Measurements from ENCODE around the gene SMCO2. TPM values are rescaled to one million over a fixed set of nuclear protein-coding genes. Genes with fewer than 3 reads are reported as not detected.

SMCO2 gene
- total RNA-seq, 4 donors from 2014 or later = not detected

- no peak for TF ChIP-seq CTCF (IDR thresholded peaks at IDR 0.05)
- DNase-seq (ENCODE audit: low spot score) = no peak
- no peak for ATAC-seq (ENCODE audit: low FRiP score)
Measured at GRCh38 chr12:27551172-27551840, 104.8 kb downstream of the SMCO2 start.

Other genes starting within 250 kb of the SMCO2 start
- gene STK38L, start 202.4 kb upstream of the SMCO2 start, total RNA-seq = 10 to 100 TPM; 28.1 to 66.4 (median 46.5) TPM
- 1 to 10 TPM; 1.2 to 5.6 (median 2.7) TPM for gene BMAL2, start 113.9 kb upstream of the SMCO2 start, total RNA-seq
- gene PPFIBP1, start 77.5 kb downstream of the SMCO2 start, total RNA-seq = 100 to 1,000 TPM in 1 of 4 donors, 10 to 100 TPM in 3; 40.2 to 164 (median 56.5) TPM
- gene REP15, start 249.7 kb downstream of the SMCO2 start, total RNA-seq = 10 to 100 TPM in 1 of 4 donors, 1 to 10 TPM in 2, under 1 TPM in 1; 0.96 to 13.1 (median 3.1) TPM

Measured in omental fat pad (tissue), 4 donors.